HepG2 (cell line): ENCODE measurements around the gene B3GNT5. TPM values are rescaled to one million over a fixed set of nuclear protein-coding genes. Genes with fewer than 3 reads are reported as not detected.

ENCODE experiments used
- ATAC-seq: fragments of 200-7000 bp; cut with Tn5 transposase; 3 replicates; pipeline ENCODE4 v1.9.1; 2020; ENCODE audit warnings: mild to moderate bottlenecking, moderate library complexity
- BruUV-seq: library from RNA; stranded (reverse); fragments of 400-500 nt; replicated peaks from 2 replicates; lab custom pipeline; 2021; lab: Mats Ljungman, UMichigan
- CTCF ChIA-PET: fragments of 300-600 bp; formaldehyde crosslinking; extraction: SDS; loops from one replicate; lab custom pipeline; 2021; ENCODE audit warnings: low total read pairs, inconsistent platforms, low intra/inter-chr PET ratio; lab: Yijun Ruan, JAX
- POLR2A ChIA-PET: fragments of 350-600 bp; sonication (Branson Sonifier 250); formaldehyde crosslinking; loops from one replicate; lab custom pipeline; 2020; ENCODE audit warnings: antibody characterized with exemption, inconsistent platforms; lab: Yijun Ruan, JAX
- DNase-seq: peaks from one replicate; pipeline ENCODE4 v3.0.0-alpha.2; 2015; ENCODE audit warnings: low spot score
- FAIRE-seq: peaks from 3 replicates; lab custom pipeline; 2011; peaks lifted over from hg19 to GRCh38; lab: Jason Lieb, UNC
- H2AFZ ChIP-seq: one replicate; pipeline ENCODE4 v1.6.1; 2011; ENCODE audit warnings: low read length, inconsistent platforms
- H3K27ac ChIP-seq: fragments of 300-600 bp; 3 replicates; pipeline ENCODE4 v1.8.0; 2011; ENCODE audit warnings: mixed run types, mild to moderate bottlenecking, mixed read lengths, low read length, inconsistent platforms; ENCODE audit not compliant: insufficient read depth; ENCODE audit errors: extremely low read length
- H3K27me3 ChIP-seq, 2 experiments: fragments of 200-600 bp in 1 of 2; 2 replicates in 1 of 2; 3 replicates in 1 of 2; pipeline versions ENCODE4 v1.6.0 to v1.8.0; 2011; ENCODE audit warnings: low read length in 2 of 2, mild to moderate bottlenecking in 2 of 2, moderate library complexity in 2 of 2, inconsistent platforms in 1 of 2; ENCODE audit not compliant: insufficient read depth in 2 of 2, control insufficient read depth in 1 of 2
- H3K36me3 ChIP-seq, 2 experiments: fragments of 200-600 bp in 1 of 2; replicated peaks in 1 of 2; 2 replicates in 1 of 2; 3 replicates in 1 of 2; pipeline versions ENCODE4 v1.5.1 to v1.8.0; 2011; ENCODE audit warnings: low read length in 2 of 2, inconsistent platforms in 1 of 2; ENCODE audit not compliant: insufficient read depth in 2 of 2, control insufficient read depth in 1 of 2
- H3K4me1 ChIP-seq: 2 replicates; pipeline ENCODE4 v1.5.1; 2012; ENCODE audit warnings: low read length, inconsistent platforms; ENCODE audit not compliant: insufficient read depth
- H3K4me2 ChIP-seq: 2 replicates; pipeline ENCODE4 v1.6.0; 2011; ENCODE audit warnings: low read depth, low read length, inconsistent platforms
- H3K4me3 ChIP-seq, 3 experiments: fragments of 200-600 bp in 1 of 3; sonication (generic), shearing (Covaris generic) in 1 of 3; replicated peaks in 1 of 3; 2 replicates each; pipeline ENCODE4 v1.5.1; 2011 to 2016; ENCODE audit warnings: low read length in 3 of 3, inconsistent platforms in 2 of 3, low read depth in 2 of 3, mild to moderate bottlenecking in 2 of 3, control low read depth in 1 of 3, mixed read lengths in 1 of 3; ENCODE audit not compliant: insufficient read depth in 1 of 3
- H3K79me2 ChIP-seq: one replicate; pipeline ENCODE4 v1.6.1; 2011; ENCODE audit warnings: low read length, inconsistent platforms; ENCODE audit not compliant: insufficient read depth
- H3K9ac ChIP-seq: 2 replicates; pipeline ENCODE4 v1.6.0; 2011; ENCODE audit warnings: mild to moderate bottlenecking, low read depth, low read length, inconsistent platforms; ENCODE audit not compliant: insufficient read depth
- H3K9me3 ChIP-seq: 2 replicates; pipeline ENCODE4 v1.5.1; 2012; ENCODE audit warnings: mild to moderate bottlenecking, low read length
- H4K20me1 ChIP-seq: 2 replicates; pipeline ENCODE4 v1.6.0; 2011; ENCODE audit warnings: inconsistent platforms, mild to moderate bottlenecking, low read length, moderate library complexity; ENCODE audit not compliant: insufficient read depth
- AGO1 ChIP-seq: fragments of 200-400 bp; formaldehyde crosslinking; IDR thresholded peaks from 2 replicates; pipeline ENCODE4 v1.6.1; 2017; ENCODE audit warnings: mild to moderate bottlenecking, low read depth, low read length, moderate library complexity; ENCODE audit not compliant: poor library complexity, severe bottlenecking
- CENPT ChIP-seq: sonication (generic); formaldehyde crosslinking; IDR thresholded peaks from 2 replicates; pipeline ENCODE4 v1.8.0; 2022; ENCODE audit warnings: low read depth, mild to moderate bottlenecking, moderate library complexity, missing genetic modification reagents
- KAT7 ChIP-seq: IDR thresholded peaks from 2 replicates; pipeline ENCODE4 v1.6.1; 2018; ENCODE audit warnings: borderline replicate concordance, missing compliant biosample characterization
- MAZ ChIP-seq, 2 experiments: sonication (generic) in 1 of 2; formaldehyde crosslinking in 1 of 2; IDR thresholded peaks; 2 replicates each; pipeline versions ENCODE4 v1.5.0 to v1.6.1; 2012 to 2020; ENCODE audit warnings: low read depth in 2 of 2, mild to moderate bottlenecking in 2 of 2, borderline replicate concordance in 1 of 2, improper control_type of control experiment in 1 of 2, low read length in 1 of 2, missing genetic modification reagents in 1 of 2, moderate library complexity in 1 of 2
- MLX ChIP-seq: IDR thresholded peaks from 2 replicates; pipeline ENCODE4 v1.6.1; 2016
- MLXIP ChIP-seq: sonication (generic); formaldehyde crosslinking; IDR thresholded peaks from 2 replicates; pipeline ENCODE4 v1.9.0; 2021; ENCODE audit warnings: missing genetic modification reagents, borderline replicate concordance
- NFRKB ChIP-seq: fragments of 450-650 bp; IDR thresholded peaks from 2 replicates; pipeline ENCODE4 v1.6.1; 2017
- NR2F2 ChIP-seq: IDR thresholded peaks from 2 replicates; pipeline ENCODE4 v1.6.1; 2012; ENCODE audit warnings: low read depth, inconsistent platforms, borderline replicate concordance
- PITX1 ChIP-seq: sonication (generic); formaldehyde crosslinking; IDR thresholded peaks from 2 replicates; pipeline ENCODE4 v1.5.1; 2020; ENCODE audit warnings: mild to moderate bottlenecking, missing genetic modification reagents
- TBP ChIP-seq: sonication (generic); formaldehyde crosslinking; IDR thresholded peaks from 2 replicates; pipeline ENCODE4 v1.5.0; 2020; ENCODE audit warnings: missing genetic modification reagents
- ZMYM3 ChIP-seq: sonication (generic); formaldehyde crosslinking; IDR thresholded peaks from 2 replicates; pipeline ENCODE4 v1.5.1; 2020; ENCODE audit warnings: mild to moderate bottlenecking, missing genetic modification reagents
- ZNF282 ChIP-seq: fragments of 450-650 bp; IDR thresholded peaks from 2 replicates; pipeline ENCODE4 v1.6.1; 2018; ENCODE audit not compliant: partially characterized antibody
- ZNF33B ChIP-seq: sonication (generic); formaldehyde crosslinking; IDR thresholded peaks from 2 replicates; pipeline ENCODE4 v1.5.1; 2020; ENCODE audit warnings: mild to moderate bottlenecking, missing genetic modification reagents
- ZNF430 ChIP-seq: sonication (generic); formaldehyde crosslinking; IDR thresholded peaks from 2 replicates; pipeline ENCODE4 v1.9.0; 2021; ENCODE audit warnings: mild to moderate bottlenecking, missing genetic modification reagents
- ZNF775 ChIP-seq: sonication (generic); formaldehyde crosslinking; IDR thresholded peaks from 2 replicates; pipeline ENCODE4 v1.4.0; 2020; ENCODE audit warnings: missing genetic modification reagents, mild to moderate bottlenecking, moderate library complexity, borderline replicate concordance
- WGBS: methylation state at CpG from one replicate; pipeline ENCODE4 v1.1.6; 2017; ENCODE audit warnings: low lambda C conversion rate; 5-methylcytosine and 5-hydroxymethylcytosine counted together
- in situ Hi-C: cut with HindIII; loops from 2 replicates; pipeline ENCODE4 v1.10.0; 2017; ENCODE audit warnings: low pct_unique_long_range_greater_than_20kb; ENCODE audit not compliant: extremely low pct_ligation_motif_present
- intact Hi-C: fragments of 100-400 bp; cut with micrococcal nuclease; formaldehyde crosslinking; loops from one replicate; pipeline ENCODE4 v1.10.0; 2022; ENCODE audit not compliant: unreplicated experiment
- polyA plus RNA-seq, 8 experiments: library from polyadenylated mRNA; depleted of rRNA in 3 of 8; stranded (reverse) in 7 of 8; unstranded in 1 of 8; fragments of >200 nt; fragmentation: Illumina TruSeq in 4 of 8; extraction: Trizol in 4 of 8; gene quantifications; 2 replicates each; pipeline versions ENCODE4 v1.2.1 to v1.2.3, GENCODE V29; 2011 to 2016; ENCODE audit warnings: low read depth in 4 of 8, missing spikeins in 1 of 8, mixed read lengths in 1 of 8; ENCODE audit not compliant: insufficient read depth in 1 of 8
- total RNA-seq, 5 experiments: library from RNA; depleted of rRNA; stranded (reverse); fragments of >200 nt; fragmentation: Illumina TruSeq; extraction: Trizol; gene quantifications; 2 replicates each; pipeline ENCODE4 v1.2.3, GENCODE V29; 2016; ENCODE audit warnings: low read depth in 1 of 5
- TF ChIP-seq, protein P1 (sequence below): sonication (generic); formaldehyde crosslinking; IDR thresholded peaks from 2 replicates; pipeline ENCODE4 v1.4.0; 2020; ENCODE audit warnings: missing genetic modification reagents
- TF ChIP-seq, protein P2 (sequence below): sonication (generic); formaldehyde crosslinking; IDR thresholded peaks from 2 replicates; pipeline ENCODE4 v1.4.0; 2020; ENCODE audit warnings: mild to moderate bottlenecking, missing genetic modification reagents, borderline replicate concordance

The B3GNT5 gene
- total and polyA plus RNA-seq, 2 of the 13 experiments (the other 11 are each of a cell fraction or from before 2014, with no cell fraction given): not detected

DNA sequence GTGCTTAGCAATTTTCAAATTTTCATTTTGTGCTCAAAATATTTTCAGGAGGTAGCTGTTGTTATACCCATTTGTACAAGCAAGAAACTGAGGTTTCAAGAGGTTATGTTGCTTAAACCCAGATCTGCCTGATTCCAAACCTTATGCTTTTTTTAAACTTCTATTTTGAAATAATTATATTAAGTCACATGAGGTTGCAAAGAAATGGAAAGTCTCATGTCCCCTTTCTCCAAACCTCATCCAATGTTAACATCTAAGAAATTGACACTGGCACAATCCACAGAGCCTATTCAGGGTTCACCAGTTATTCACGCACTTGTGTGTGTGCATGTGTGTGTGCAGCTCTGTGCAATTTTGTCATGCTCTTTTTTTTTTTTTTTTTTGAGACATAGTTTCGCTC is 35.1 kb downstream of the B3GNT5 start (continued):
- TF ChIP-seq NFRKB (no peak), MLX (CRISPR knock-in tag) (no peak)

DNA sequence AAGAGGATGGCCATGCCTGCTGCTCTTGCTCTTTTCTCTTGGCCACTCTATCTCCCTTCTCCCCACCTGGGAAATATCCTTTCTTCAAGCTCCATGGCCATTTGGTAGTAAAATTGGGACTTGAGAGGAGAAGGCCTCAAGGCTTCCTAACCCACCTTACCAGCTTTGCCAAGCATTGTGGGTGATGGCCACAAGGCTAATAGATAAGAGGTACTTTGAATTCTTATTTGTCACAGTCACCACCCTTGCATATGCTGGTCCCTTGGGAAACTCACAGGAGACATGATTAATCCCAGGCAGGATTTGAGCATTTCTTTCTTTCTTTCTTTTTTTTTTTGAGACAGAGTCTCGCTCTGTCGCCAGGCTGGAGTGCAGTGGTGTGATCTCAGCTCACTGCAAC is 37.2 kb downstream of the B3GNT5 start:
- intact Hi-C loops: no loop called here
- Histone ChIP-seq H3K27ac (no peak overlapping the region), H3K4me3 (no peak overlapping the region), H2AFZ (no peak overlapping the region), H3K4me2 (no peak overlapping the region), H3K4me1 (peaks cover 14% of the 10 kb centered on the region), H3K79me2 (no peaks in the 10 kb centered on the region), H3K9ac (no peak overlapping the region), H3K27me3 (peaks cover 1 to 33% of the 10 kb centered on the region in 2 experiments; a peak in 3 of 5 replicates), H3K36me3 (no peaks in the 10 kb centered on the region), H4K20me1 (no peaks in the 10 kb centered on the region), H3K9me3 (no peaks in the 10 kb centered on the region)
- no TSS peak for BruUV-seq
- WGBS: 89% methylated on average over 2 of the region's 2 CpGs
- DNase-seq: no peak
- TF ChIP-seq MLXIP (CRISPR knock-in tag) (no peak), NR2F2 (no peak), AGO1 (no peak), ZNF33B (CRISPR knock-in tag) (no peak), CENPT (no peak), PITX1 (CRISPR knock-in tag) (no peak), ZNF282 (no peak), TBP (no peak), ZNF775 (CRISPR knock-in tag) (no peak), ZMYM3 (CRISPR knock-in tag) (no peak), KAT7 (CRISPR knock-in tag) (no peak), ZNF430 (CRISPR knock-in tag) (no peak), MAZ (IDR thresholded peaks at IDR 0.05; ENCODE audit: borderline replicate concordance, low read depth, low read length) (no peak), MAZ (CRISPR knock-in tag; IDR thresholded peaks at IDR 0.05; ENCODE audit: low read depth) (no peak)
- TF ChIP-seq, protein P1, sequence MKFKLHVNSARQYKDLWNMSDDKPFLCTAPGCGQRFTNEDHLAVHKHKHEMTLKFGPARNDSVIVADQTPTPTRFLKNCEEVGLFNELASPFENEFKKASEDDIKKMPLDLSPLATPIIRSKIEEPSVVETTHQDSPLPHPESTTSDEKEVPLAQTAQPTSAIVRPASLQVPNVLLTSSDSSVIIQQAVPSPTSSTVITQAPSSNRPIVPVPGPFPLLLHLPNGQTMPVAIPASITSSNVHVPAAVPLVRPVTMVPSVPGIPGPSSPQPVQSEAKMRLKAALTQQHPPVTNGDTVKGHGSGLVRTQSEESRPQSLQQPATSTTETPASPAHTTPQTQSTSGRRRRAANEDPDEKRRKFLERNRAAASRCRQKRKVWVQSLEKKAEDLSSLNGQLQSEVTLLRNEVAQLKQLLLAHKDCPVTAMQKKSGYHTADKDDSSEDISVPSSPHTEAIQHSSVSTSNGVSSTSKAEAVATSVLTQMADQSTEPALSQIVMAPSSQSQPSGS (CRISPR knock-in tag): no peak
- TF ChIP-seq, protein P2, sequence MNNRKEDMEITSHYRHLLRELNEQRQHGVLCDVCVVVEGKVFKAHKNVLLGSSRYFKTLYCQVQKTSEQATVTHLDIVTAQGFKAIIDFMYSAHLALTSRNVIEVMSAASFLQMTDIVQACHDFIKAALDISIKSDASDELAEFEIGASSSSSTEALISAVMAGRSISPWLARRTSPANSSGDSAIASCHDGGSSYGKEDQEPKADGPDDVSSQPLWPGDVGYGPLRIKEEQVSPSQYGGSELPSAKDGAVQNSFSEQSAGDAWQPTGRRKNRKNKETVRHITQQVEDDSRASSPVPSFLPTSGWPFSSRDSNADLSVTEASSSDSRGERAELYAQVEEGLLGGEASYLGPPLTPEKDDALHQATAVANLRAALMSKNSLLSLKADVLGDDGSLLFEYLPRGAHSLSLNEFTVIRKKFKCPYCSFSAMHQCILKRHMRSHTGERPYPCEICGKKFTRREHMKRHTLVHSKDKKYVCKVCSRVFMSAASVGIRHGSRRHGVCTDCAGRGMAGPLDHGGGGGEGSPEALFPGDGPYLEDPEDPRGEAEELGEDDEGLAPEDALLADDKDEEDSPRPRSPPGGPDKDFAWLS (CRISPR knock-in tag): no peak
- POLR2A ChIA-PET: no interaction called here
- in situ Hi-C loops: no loop called here
- CTCF ChIA-PET: no interaction called here
- FAIRE-seq: no peak
- ATAC-seq: no peak
